Measurements from ENCODE around the gene LMO4.

LMO4 gene

GRCh38 chr1:87328272-87329050 lies at the start of gene LMO4:
LMO4 (plus strand) TSS chr1:87328880; CDS start chr1:87332016, 3,136 bp downstream.
- DNase-seq (ENCODE audit: low read depth), result peak; percentile 95

- DNase-seq (ENCODE audit: low read depth), result no peak
Observed at GRCh38 chr1:87279536-87279875, 49.2 kb upstream of the LMO4 start.

GRCh38 chr1:87279966-87280535 lies 48.6 kb upstream of the LMO4 start:
- no peak for DNase-seq (ENCODE audit: low read depth)

- DNase-seq (ENCODE audit: low read depth), result no peak
Observed at GRCh38 chr1:87284456-87285240, 44.0 kb upstream of the LMO4 start.

- peak; percentile 8 for DNase-seq (ENCODE audit: low read depth)
Observed at GRCh38 chr1:87291107-87291506, 37.6 kb upstream of the LMO4 start.

- peak; percentile 17 for DNase-seq (ENCODE audit: low read depth)
Observed at GRCh38 chr1:87292684-87293493, 35.8 kb upstream of the LMO4 start.

- DNase-seq (ENCODE audit: low read depth), result no peak
Observed at GRCh38 chr1:87294633-87295032, 34.0 kb upstream of the LMO4 start.

- DNase-seq (ENCODE audit: low read depth), result no peak
Observed at GRCh38 chr1:87295445-87296110, 33.1 kb upstream of the LMO4 start.

GRCh38 chr1:87296206-87296605 lies 32.5 kb upstream of the LMO4 start:
- no peak for DNase-seq (ENCODE audit: low read depth)

- DNase-seq (ENCODE audit: low read depth), result no peak
Observed at GRCh38 chr1:87299661-87300060, 29.0 kb upstream of the LMO4 start.

GRCh38 chr1:87300628-87301027 lies 28.1 kb upstream of the LMO4 start:
- DNase-seq (ENCODE audit: low read depth), result no peak

- no peak for DNase-seq (ENCODE audit: low read depth)
Observed at GRCh38 chr1:87305151-87305550, 23.5 kb upstream of the LMO4 start.

GRCh38 chr1:87305762-87306161 lies 22.9 kb upstream of the LMO4 start:
- peak; percentile 14 for DNase-seq (ENCODE audit: low read depth)

GRCh38 chr1:87307306-87307705 lies 21.4 kb upstream of the LMO4 start:
- DNase-seq (ENCODE audit: low read depth), result no peak

GRCh38 chr1:87307931-87308330 lies 20.7 kb upstream of the LMO4 start:
- DNase-seq (ENCODE audit: low read depth), result no peak

GRCh38 chr1:87314091-87314490 lies 14.6 kb upstream of the LMO4 start:
- DNase-seq (ENCODE audit: low read depth), result no peak

GRCh38 chr1:87318056-87318650 lies 10.5 kb upstream of the LMO4 start:
- DNase-seq (ENCODE audit: low read depth), result no peak

GRCh38 chr1:87318806-87319205 lies 9.9 kb upstream of the LMO4 start:
- no peak for DNase-seq (ENCODE audit: low read depth)

GRCh38 chr1:87325982-87326738 lies 2.5 kb upstream of the LMO4 start:
- no peak for DNase-seq (ENCODE audit: low read depth)

Measured in GM04504 (cell line).